ENCODE measurements around the gene LMOD2. TPM values are rescaled to one million over a fixed set of nuclear protein-coding genes. Genes with fewer than 3 reads are reported as not detected.

Gene LMOD2
- total RNA-seq, 2 donors from 2014 or later: not detected

DNA sequence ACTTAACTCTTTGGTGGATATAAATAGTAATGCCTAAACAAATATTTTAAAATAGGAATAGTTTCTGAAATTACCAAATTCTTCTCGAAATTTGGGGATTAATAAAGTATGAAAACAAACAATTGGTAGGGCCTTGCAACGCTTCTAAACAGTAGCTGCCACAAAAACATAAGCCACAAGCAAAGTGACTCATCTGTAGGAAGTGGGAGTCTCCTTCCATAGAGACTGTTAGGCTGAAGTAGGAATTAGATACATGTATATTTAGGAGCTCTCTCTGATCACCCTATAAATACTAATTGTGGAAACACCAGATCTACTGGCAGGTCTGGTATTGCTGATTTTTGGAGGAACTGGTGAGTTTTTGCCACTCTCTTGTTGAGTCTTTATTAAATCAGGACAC is 5.7 kb upstream of the LMOD2 start:
- Mint-ChIP-seq H3K4me1 (ENCODE audit: low read depth in 2 of 2) (no peaks in the 10 kb centered on the region), H3K4me3 (no peak overlapping the region), H3K36me3 (no peaks in the 10 kb centered on the region), H3K27me3 (peaks cover 13 to 25% of the 10 kb centered on the region in 2 donors), H3K9me3 (no peaks in the 10 kb centered on the region), H3K27ac (no peak overlapping the region)
- ATAC-seq: no peak
- DNase-seq (ENCODE audit: low spot score): no peak

DNA sequence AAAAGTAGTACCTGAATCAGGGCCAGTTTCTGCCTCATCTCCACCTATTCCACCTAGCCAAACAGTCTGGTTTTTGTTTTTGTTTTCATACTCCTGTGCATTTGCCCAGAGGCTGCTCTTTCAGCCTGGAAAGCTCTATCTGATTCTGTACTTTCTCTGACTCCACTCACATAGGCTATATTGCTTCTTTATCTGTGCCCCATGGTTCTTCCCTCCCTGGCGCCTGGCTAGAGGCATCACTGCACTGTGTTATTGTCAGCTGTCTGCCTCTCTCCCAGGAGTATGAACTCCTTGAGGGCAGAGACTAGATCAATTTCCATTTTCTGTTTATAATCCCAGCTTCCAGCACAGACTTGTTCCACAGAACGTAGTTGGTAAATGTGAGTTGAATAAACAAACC is 5.1 kb upstream of the LMOD2 start:
- ATAC-seq: no peak
- Mint-ChIP-seq H3K36me3 (no peaks in the 10 kb centered on the region), H3K27ac (no peak overlapping the region), H3K27me3 (peaks cover 13 to 21% of the 10 kb centered on the region in 2 donors), H3K4me3 (no peak overlapping the region), H3K9me3 (no peaks in the 10 kb centered on the region), H3K4me1 (ENCODE audit: low read depth in 2 of 2) (no peaks in the 10 kb centered on the region)
- DNase-seq (ENCODE audit: low spot score): no peak

DNA sequence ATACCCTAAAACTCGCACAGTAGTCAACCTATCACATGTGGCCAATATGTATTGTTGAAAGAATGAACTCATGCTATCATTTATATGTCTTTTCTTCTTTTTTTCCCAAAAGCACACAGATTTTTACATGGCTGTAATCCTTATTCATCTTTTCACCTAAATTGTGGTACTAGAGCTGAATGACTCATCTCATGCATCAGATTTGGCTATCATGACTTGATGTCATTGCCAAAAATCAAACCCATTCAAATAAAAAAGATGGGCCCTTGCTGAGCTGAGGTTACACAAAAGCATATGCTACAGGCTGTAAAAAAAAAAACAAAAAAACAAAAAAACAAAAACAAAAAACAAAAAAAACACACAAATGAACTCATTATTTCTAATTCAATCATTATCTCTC is 3.3 kb upstream of the LMOD2 start:
- ATAC-seq (no peak), DNase-seq (ENCODE audit: low spot score) (no peak)
- H3K9me3 Mint-ChIP-seq: no peaks in the 10 kb centered on the region
- H3K4me3 Mint-ChIP-seq: no peak overlapping the region
- H3K27me3 Mint-ChIP-seq: peaks cover 10 to 21% of the 10 kb centered on the region in 2 donors
- H3K36me3 Mint-ChIP-seq: no peaks in the 10 kb centered on the region
- H3K27ac Mint-ChIP-seq: no peak overlapping the region
- H3K4me1 Mint-ChIP-seq (ENCODE audit: low read depth in 2 of 2): no peaks in the 10 kb centered on the region

DNA sequence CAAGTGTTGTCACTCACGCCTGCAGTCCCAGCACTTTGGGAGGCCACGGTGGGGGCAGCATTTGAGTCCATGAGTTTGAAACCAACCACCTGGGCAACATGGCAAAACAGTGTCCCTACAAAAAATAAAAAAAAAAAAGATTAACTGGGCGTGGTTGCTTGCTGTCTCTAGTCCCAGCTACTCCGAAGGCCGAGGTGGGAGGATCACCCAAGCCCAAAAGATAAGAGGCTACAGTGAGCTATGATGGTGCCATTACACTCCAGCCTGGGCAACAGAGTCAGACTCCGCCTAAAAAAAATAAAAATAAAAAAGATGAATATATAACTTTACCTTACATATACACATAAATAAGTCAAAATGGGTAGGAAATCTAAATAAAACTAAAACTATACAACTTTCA is 2.5 kb upstream of the LMOD2 start:
- Mint-ChIP-seq H3K4me1 (ENCODE audit: low read depth in 2 of 2) (no peaks in the 10 kb centered on the region), H3K27ac (no peak overlapping the region), H3K4me3 (no peak overlapping the region)

DNA sequence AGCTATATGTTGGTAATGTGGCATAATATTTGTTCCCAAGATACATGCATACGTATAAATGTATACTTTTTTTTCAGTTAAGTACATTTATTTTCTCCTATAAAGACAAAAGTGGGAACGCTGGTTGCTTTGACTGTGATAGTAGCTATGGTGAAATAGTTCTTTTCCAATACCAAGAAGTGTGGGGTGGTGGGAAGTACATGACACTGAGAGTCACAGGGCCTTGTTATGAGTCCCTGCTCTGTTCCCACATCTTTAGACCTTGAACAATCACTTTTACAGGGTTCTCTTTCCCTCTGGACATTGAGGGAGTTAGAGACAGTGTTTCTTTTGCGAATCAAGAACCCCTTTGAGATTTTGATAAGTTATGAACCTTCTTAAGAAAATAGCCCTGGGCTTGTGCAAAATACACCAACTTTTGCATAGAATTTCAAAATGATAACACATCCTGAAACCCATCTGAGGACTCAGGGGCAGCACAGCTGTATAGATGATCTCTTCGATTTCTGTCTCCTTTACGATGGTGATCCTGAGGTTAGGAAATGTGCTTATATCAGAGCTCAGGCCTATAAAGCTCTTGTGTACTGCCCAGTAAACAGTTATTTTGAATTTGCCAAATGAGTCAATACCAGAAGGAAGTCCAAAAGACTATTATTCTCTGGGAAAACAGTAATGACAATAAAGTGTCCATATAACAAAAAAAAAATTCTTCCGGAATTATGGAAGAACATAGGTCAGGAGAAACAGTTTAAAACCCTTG is 1.1 kb downstream of the LMOD2 start:
- no peak for ATAC-seq

More for the DNA sequence above, 2.5 kb upstream of the LMOD2 start:
- Mint-ChIP-seq H3K27me3 (peaks cover 8 to 20% of the 10 kb centered on the region in 2 donors), H3K9me3 (no peaks in the 10 kb centered on the region), H3K36me3 (no peaks in the 10 kb centered on the region)
- DNase-seq (ENCODE audit: low spot score) (no peak), ATAC-seq (no peak)

DNA sequence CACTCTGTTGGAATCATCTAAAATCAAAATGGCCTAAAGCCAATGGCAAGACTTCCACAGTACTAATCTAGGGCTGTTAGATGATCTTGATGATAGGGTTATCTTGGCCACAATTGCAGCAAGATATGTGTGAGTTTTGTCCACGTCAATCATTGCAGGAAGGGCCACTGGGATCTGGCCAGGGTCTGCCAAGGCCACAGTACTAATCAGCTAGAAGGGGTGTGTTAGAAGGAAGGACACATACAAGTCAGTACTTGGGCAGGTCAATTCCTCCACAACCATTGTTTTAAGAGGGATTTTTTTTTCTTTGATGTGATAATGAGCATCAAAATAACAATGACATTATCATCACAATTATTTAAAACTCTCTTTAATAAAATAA is 1.6 kb downstream of the LMOD2 start:
- DNase-seq (ENCODE audit: low spot score) (no peak), ATAC-seq (no peak)
- Mint-ChIP-seq H3K4me3 (no peak overlapping the region), H3K27me3 (peaks cover 19 to 33% of the 10 kb centered on the region in 2 donors), H3K4me1 (ENCODE audit: low read depth in 2 of 2) (no peaks in the 10 kb centered on the region), H3K36me3 (no peaks in the 10 kb centered on the region), H3K9me3 (no peaks in the 10 kb centered on the region), H3K27ac (no peak overlapping the region)

More for the DNA sequence above, 1.1 kb downstream of the LMOD2 start:
- Mint-ChIP-seq H3K4me1 (ENCODE audit: low read depth in 2 of 2) (no peaks in the 10 kb centered on the region), H3K27me3 (peaks cover 18 to 33% of the 10 kb centered on the region in 2 donors), H3K9me3 (no peaks in the 10 kb centered on the region), H3K36me3 (no peaks in the 10 kb centered on the region), H3K4me3 (no peak overlapping the region), H3K27ac (no peak overlapping the region)
- no peak for DNase-seq (ENCODE audit: low spot score)

DNA sequence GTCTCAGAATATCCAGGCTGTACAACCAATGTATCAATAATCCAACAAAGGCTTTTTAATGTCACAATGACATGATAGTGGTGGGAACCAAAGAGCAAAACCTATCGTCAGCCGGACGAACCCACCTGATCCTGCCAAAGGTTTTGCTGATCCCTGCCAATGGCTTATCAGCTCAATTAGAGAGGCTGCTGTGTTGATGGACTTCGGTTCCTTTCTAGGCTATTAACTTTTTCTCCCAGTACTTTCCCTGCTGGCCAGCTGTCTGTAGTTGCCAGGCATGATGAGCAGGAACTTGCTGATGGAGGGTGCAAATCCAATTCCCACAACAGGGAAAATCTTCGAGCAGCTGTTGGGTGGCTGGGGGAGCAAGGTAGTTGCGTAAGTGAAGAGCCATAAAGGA is 2.4 kb downstream of the LMOD2 start:
- H3K4me3 Mint-ChIP-seq: no peak overlapping the region
- H3K27ac Mint-ChIP-seq: no peak overlapping the region
- H3K9me3 Mint-ChIP-seq: no peaks in the 10 kb centered on the region
- ATAC-seq (no peak), DNase-seq (ENCODE audit: low spot score) (no peak)
- H3K36me3 Mint-ChIP-seq: no peaks in the 10 kb centered on the region
- H3K4me1 Mint-ChIP-seq (ENCODE audit: low read depth in 2 of 2): no peaks in the 10 kb centered on the region
- H3K27me3 Mint-ChIP-seq: peaks cover 21 to 40% of the 10 kb centered on the region in 2 donors

DNA sequence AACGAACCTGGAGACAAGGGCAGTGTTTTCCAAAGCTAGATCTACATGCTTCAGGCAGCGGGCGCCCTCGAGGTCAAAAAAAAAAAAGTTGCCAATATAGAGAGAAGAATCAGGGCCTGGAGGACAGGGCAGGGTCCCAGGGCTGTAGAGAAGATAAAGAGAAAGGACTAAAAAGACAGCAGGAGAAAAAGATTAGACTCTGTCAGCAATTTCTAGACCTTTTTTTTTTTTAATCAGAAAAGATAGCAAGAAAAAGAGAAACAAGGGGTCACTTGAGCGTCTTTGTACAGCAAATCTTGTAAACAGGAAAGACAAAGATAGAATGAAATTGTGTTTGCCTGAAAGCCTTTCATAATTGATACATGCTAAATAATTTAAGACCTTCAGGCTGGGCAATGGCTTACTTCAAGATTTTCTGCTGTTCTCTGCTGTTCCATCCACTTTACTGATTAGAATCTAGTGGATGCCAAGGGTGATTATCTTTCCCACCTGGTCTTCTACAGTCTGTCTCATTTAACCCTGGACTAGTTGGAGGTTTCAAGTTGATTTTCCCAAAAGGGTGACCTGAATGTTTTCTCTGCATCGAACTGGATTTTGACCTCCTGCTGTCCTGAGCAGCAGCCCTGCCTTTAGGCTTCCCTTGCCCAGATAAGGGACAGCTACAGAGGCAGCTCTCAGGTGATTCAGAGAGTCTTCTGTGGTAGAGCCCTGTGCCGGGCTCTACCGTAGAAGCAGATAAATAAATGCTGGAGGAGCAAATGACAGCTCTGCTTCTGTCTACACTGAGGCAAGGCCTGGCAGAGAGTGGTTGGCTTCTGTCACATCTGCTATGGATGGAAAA is 5.1 kb downstream of the LMOD2 start:
- H3K27ac Mint-ChIP-seq: no peak overlapping the region
- no peaks in the 10 kb centered on the region for H3K4me1 Mint-ChIP-seq (ENCODE audit: low read depth in 2 of 2)
- no peaks in the 10 kb centered on the region for H3K36me3 Mint-ChIP-seq
- H3K4me3 Mint-ChIP-seq: no peak overlapping the region
- H3K9me3 Mint-ChIP-seq: no peaks in the 10 kb centered on the region
- peaks cover 29 to 53% of the 10 kb centered on the region in 2 donors for H3K27me3 Mint-ChIP-seq
- DNase-seq (ENCODE audit: low spot score) (no peak), ATAC-seq (no peak)

DNA sequence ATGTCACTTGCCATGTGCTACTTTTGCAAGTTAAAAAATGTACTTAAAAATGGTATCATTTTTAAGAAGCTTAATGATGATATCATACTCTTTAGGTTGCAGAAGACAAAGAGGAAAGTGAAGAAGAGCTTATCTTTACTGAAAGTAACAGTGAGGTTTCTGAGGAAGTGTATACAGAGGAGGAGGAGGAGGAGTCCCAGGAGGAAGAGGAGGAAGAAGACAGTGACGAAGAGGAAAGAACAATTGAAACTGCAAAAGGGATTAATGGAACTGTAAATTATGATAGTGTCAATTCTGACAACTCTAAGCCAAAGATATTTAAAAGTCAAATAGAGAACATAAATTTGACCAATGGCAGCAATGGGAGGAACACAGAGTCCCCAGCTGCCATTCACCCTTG is 6.1 kb downstream of the LMOD2 start:
- DNase-seq (ENCODE audit: low spot score): no peak
- no peak for ATAC-seq
- Mint-ChIP-seq H3K27me3 (peaks cover 30 to 53% of the 10 kb centered on the region in 2 donors), H3K27ac (no peak overlapping the region), H3K36me3 (no peaks in the 10 kb centered on the region), H3K9me3 (no peaks in the 10 kb centered on the region), H3K4me1 (ENCODE audit: low read depth in 2 of 2) (no peaks in the 10 kb centered on the region), H3K4me3 (no peak overlapping the region)

DNA sequence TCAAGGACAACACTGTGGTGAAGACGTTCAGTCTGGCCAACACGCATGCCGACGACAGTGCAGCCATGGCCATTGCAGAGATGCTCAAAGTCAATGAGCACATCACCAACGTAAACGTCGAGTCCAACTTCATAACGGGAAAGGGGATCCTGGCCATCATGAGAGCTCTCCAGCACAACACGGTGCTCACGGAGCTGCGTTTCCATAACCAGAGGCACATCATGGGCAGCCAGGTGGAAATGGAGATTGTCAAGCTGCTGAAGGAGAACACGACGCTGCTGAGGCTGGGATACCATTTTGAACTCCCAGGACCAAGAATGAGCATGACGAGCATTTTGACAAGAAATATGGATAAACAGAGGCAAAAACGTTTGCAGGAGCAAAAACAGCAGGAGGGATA is 6.6 kb downstream of the LMOD2 start:
- Mint-ChIP-seq H3K27ac (no peak overlapping the region), H3K27me3 (peaks cover 30 to 53% of the 10 kb centered on the region in 2 donors), H3K4me1 (ENCODE audit: low read depth in 2 of 2) (no peaks in the 10 kb centered on the region), H3K4me3 (no peak overlapping the region), H3K36me3 (no peaks in the 10 kb centered on the region), H3K9me3 (no peaks in the 10 kb centered on the region)
- ATAC-seq (no peak), DNase-seq (ENCODE audit: low spot score) (no peak)

DNA sequence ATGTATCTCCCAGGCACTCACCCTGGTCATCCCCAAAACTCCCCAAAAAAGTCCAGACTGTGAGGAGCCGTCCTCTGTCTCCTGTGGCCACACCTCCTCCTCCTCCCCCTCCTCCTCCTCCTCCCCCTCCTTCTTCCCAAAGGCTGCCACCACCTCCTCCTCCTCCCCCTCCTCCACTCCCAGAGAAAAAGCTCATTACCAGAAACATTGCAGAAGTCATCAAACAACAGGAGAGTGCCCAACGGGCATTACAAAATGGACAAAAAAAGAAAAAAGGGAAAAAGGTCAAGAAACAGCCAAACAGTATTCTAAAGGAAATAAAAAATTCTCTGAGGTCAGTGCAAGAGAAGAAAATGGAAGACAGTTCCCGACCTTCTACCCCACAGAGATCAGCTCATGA is 7.1 kb downstream of the LMOD2 start:
- no peaks in the 10 kb centered on the region for H3K9me3 Mint-ChIP-seq
- no peak overlapping the region for H3K27ac Mint-ChIP-seq
- ATAC-seq (no peak), DNase-seq (ENCODE audit: low spot score) (no peak)
- peaks cover 30 to 53% of the 10 kb centered on the region in 2 donors for H3K27me3 Mint-ChIP-seq
- no peaks in the 10 kb centered on the region for H3K4me1 Mint-ChIP-seq (ENCODE audit: low read depth in 2 of 2)
- no peak overlapping the region for H3K4me3 Mint-ChIP-seq
- H3K36me3 Mint-ChIP-seq: no peaks in the 10 kb centered on the region

DNA sequence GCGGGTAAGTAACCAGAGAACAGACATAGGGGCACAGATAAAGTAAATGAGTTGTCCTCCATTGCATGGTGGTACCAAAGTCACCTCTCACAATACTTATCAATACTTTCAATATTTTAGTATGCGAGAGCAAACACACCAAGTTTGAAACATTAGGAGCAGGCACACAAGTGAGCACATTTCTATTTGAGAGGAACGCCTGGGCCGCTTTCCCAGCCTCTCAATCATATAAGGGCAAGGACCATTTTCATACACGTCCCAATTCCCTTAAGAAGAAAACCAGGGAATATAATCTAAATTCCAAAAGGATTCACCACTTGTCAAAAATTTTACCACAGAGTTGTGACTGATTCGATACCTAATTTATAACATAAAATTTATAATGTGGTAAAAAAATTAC is 7.5 kb downstream of the LMOD2 start:
- Mint-ChIP-seq H3K4me3 (no peak overlapping the region), H3K27me3 (peaks cover 30 to 53% of the 10 kb centered on the region in 2 donors), H3K9me3 (no peaks in the 10 kb centered on the region), H3K27ac (no peak overlapping the region), H3K4me1 (ENCODE audit: low read depth in 2 of 2) (no peaks in the 10 kb centered on the region), H3K36me3 (no peaks in the 10 kb centered on the region)
- no peak for ATAC-seq
- no peak for DNase-seq (ENCODE audit: low spot score)

DNA sequence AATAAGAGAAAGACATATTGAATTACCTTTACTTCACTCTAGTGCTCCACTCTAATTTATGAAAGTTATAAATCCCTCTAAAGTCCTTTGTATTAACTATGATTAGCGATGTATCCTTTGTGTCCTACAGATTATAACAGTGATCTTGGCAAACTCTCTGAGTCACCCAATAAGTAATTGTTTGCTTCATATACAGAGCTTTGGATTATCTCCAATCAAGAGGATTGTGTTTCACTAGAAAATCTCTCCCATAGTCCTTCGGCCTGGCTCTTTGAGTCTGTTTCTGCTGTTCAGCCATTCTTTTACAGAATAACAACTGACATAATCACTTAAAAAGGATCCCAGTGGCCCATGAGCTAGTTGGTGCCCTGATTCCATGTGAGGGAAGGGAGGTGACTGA is 9.5 kb downstream of the LMOD2 start:
- no peaks in the 10 kb centered on the region for H3K4me1 Mint-ChIP-seq (ENCODE audit: low read depth in 2 of 2)
- H3K9me3 Mint-ChIP-seq: no peaks in the 10 kb centered on the region
- peaks cover 19 to 40% of the 10 kb centered on the region in 2 donors for H3K27me3 Mint-ChIP-seq
- H3K27ac Mint-ChIP-seq: no peak overlapping the region
- ATAC-seq (no peak), DNase-seq (ENCODE audit: low spot score) (no peak)
- H3K36me3 Mint-ChIP-seq: no peaks in the 10 kb centered on the region
- no peak overlapping the region for H3K4me3 Mint-ChIP-seq

DNA sequence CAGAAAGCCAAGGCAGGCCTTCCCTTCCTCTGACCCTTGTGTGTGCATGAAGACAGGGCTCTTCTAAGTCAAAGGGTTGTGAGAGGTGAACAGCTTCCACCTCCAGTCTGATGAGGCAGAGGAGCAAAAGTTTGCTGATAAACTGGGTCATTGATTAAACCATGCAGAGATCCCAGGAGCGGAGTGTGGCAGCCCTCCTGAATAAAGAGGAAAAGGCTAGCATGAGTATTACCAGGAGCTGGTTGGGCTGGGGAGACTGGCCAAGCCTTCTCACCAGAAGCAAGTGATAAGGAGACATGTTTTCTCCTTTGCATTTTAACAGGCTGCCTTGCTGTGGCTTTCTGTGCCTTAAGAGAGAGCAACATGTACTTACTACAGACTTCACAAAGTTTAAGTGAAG is 10.2 kb downstream of the LMOD2 start:
- Mint-ChIP-seq H3K36me3 (no peaks in the 10 kb centered on the region), H3K9me3 (no peaks in the 10 kb centered on the region), H3K27ac (no peak overlapping the region), H3K27me3 (peaks cover 19 to 34% of the 10 kb centered on the region in 2 donors), H3K4me1 (ENCODE audit: low read depth in 2 of 2) (no peaks in the 10 kb centered on the region), H3K4me3 (no peak overlapping the region)
- DNase-seq (ENCODE audit: low spot score): no peak
- peak in 1 of 2 donors; percentile 11 for ATAC-seq
